H1 (cell line): ENCODE results near the gene CHSY3. TPM values are rescaled to one million over a fixed set of nuclear protein-coding genes. Genes with fewer than 3 reads are reported as not detected.

Source experiments
- TCF12 ChIP-seq: IDR thresholded peaks from 2 replicates; pipeline ENCODE4 v1.6.1; 2011; ENCODE audit warnings: low read depth, mild to moderate bottlenecking, low read length
- polyA plus RNA-seq, 7 experiments: library from polyadenylated mRNA; depleted of rRNA in 3 of 7; stranded (reverse) in 5 of 7; unstranded in 2 of 7; fragments of >200 nt in 5 of 7; fragments of 200-250 nt in 2 of 7; gene quantifications; 1 replicate in 5 of 7; 2 replicates in 1 of 7; 4 replicates in 1 of 7; pipeline versions ENCODE4 v1.2.1 to v1.2.3, GENCODE V29; 2011 to 2013; ENCODE audit warnings: missing spikeins in 2 of 7, mixed read lengths in 2 of 7
- total RNA-seq: library from RNA; stranded (reverse); fragmentation: NEBNext Ultra II Directional; extraction: Animal tissue kit (Norgen Biotek cat#: 25700); gene quantifications from 2 replicates; pipeline ENCODE4 v1.2.1, GENCODE V29; 2021
- TF ChIP-seq, protein P1 (sequence below): IDR thresholded peaks from 2 replicates; pipeline ENCODE4 v1.6.1; 2011; ENCODE audit warnings: low read depth, mild to moderate bottlenecking, low read length; ENCODE audit not compliant: insufficient read depth

CHSY3 gene
- total and polyA plus RNA-seq, 2 of the 8 experiments (the other 6 are each of a cell fraction or from before 2014, with no cell fraction given), result 0.24 to 1.8 TPM

DNA sequence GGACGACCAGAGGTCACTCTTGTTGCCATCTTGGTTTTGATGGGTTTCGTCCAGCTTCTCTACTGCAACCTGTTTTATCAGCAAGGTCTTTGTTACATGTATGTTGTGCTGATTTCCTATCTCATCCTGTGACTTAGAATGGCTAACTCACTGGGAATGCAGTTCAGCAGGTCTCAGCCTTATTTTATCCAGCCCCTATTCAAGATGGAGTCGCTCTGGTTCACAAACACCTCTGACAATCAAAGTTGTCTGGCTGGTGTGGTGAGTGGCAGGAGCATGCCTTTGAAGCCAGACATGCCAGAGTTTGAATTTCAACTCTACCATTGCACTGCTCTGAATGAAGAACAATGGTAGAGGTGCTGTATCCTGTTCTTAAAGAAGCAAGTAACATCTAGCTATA is 253.8 kb downstream of the CHSY3 start (continued):
- TF ChIP-seq, protein P1, sequence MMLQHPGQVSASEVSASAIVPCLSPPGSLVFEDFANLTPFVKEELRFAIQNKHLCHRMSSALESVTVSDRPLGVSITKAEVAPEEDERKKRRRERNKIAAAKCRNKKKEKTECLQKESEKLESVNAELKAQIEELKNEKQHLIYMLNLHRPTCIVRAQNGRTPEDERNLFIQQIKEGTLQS, result no peak
- TF ChIP-seq TCF12, result no peak
- TF ChIP-seq, all 59 proteins: peak for 0
